OCI-LY1 (cell line): ENCODE data around the gene BAIAP2L1.

Source experiments
- H2AFZ ChIP-seq: fragments of 200-600 bp; sonication (generic), shearing (Covaris generic); 2 replicates; pipeline ENCODE4 v1.6.0; 2014; ENCODE audit warnings: antibody characterized with exemption, mild to moderate bottlenecking, low read length
- H3F3A ChIP-seq: fragments of 200-600 bp; sonication (generic), shearing (Covaris generic); 2 replicates; pipeline ENCODE4 v1.6.0; 2014; ENCODE audit warnings: mild to moderate bottlenecking, antibody characterized with exemption, low read length, moderate library complexity; ENCODE audit not compliant: insufficient read depth
- H3K27ac ChIP-seq: fragments of 200-600 bp; sonication (generic); 2 replicates; pipeline ENCODE4 v1.5.1; 2014; ENCODE audit warnings: low read length, mixed run types, mild to moderate bottlenecking, low read depth; ENCODE audit not compliant: poor library complexity, severe bottlenecking
- H3K27me3 ChIP-seq: fragments of 200-600 bp; sonication (generic); 2 replicates; pipeline ENCODE4 v1.6.0; 2014; ENCODE audit warnings: antibody characterized with exemption, mild to moderate bottlenecking, low read length, moderate library complexity; ENCODE audit not compliant: insufficient read depth
- H3K36me3 ChIP-seq: fragments of 200-600 bp; sonication (generic); 2 replicates; pipeline ENCODE4 v1.6.1; 2014; ENCODE audit warnings: mild to moderate bottlenecking, antibody characterized with exemption, low read length, moderate library complexity, mixed read lengths; ENCODE audit not compliant: insufficient read depth
- H3K4me1 ChIP-seq: fragments of 200-600 bp; sonication (generic); 2 replicates; pipeline ENCODE4 v1.5.1; 2014; ENCODE audit warnings: mild to moderate bottlenecking, low read length, moderate library complexity; ENCODE audit not compliant: insufficient read depth, severe bottlenecking
- H3K4me2 ChIP-seq: fragments of 200-600 bp; sonication (generic), shearing (Covaris generic); 2 replicates; pipeline ENCODE4 v1.6.1; 2014; ENCODE audit warnings: low read length
- H3K4me3 ChIP-seq: fragments of 200-600 bp; sonication (generic); 2 replicates; pipeline ENCODE4 v1.5.1; 2014; ENCODE audit warnings: low read length, low read depth, mild to moderate bottlenecking, mixed read lengths; ENCODE audit not compliant: poor library complexity, severe bottlenecking
- H3K79me2 ChIP-seq: fragments of 200-600 bp; shearing (Covaris generic); 2 replicates; pipeline ENCODE4 v1.6.1; 2016; ENCODE audit warnings: mixed run types, low read length, mixed read lengths; ENCODE audit not compliant: insufficient read depth
- H3K9ac ChIP-seq: fragments of 200-600 bp; sonication (generic), shearing (Covaris generic); 2 replicates; pipeline ENCODE4 v1.6.1; 2014; ENCODE audit warnings: mild to moderate bottlenecking, low read length, mixed read lengths
- H3K9me2 ChIP-seq: fragments of 200-600 bp; sonication (generic), shearing (Covaris generic); 2 replicates; pipeline ENCODE4 v1.6.1; 2014; ENCODE audit warnings: low read depth, mild to moderate bottlenecking, low read length, mixed read lengths
- H3K9me3 ChIP-seq: fragments of 200-600 bp; shearing (Covaris generic); 2 replicates; pipeline ENCODE4 v1.6.1; 2014; ENCODE audit warnings: low read length, mixed read lengths
- H4K20me1 ChIP-seq: fragments of 200-600 bp; sonication (generic), shearing (Covaris generic); 2 replicates; pipeline ENCODE4 v1.6.0; 2016; ENCODE audit warnings: mild to moderate bottlenecking, low read length; ENCODE audit not compliant: insufficient read depth
- EZH2 ChIP-seq: fragments of 200-600 bp; sonication (generic), shearing (Covaris generic); IDR thresholded peaks from 2 replicates; pipeline ENCODE4 v1.8.0; 2017; ENCODE audit warnings: borderline replicate concordance, mixed run types, mild to moderate bottlenecking, antibody characterized with exemption, low read length, moderate library complexity, mixed read lengths
- TF ChIP-seq, protein P1 (sequence below): fragments of 200-600 bp; sonication (generic), shearing (Covaris generic); IDR thresholded peaks from 2 replicates; pipeline ENCODE4 v1.5.1; 2017; ENCODE audit warnings: mild to moderate bottlenecking, antibody characterized with exemption, low read length, moderate library complexity, mixed read lengths

The BAIAP2L1 gene

DNA sequence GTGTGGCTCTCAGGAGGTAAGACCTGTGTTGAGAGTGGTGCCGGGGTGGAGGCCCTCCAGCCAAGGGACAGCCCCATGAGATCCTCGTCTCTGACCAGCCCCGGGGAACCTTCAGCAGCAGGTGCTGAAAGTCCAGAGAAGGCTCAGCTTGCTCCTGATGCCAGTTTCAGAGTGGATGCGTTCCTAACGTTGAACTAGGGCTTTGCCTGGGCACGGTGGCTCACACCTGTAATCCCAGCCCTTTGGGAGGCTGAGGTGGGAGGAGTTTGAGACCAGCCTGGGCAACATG, 45.7 kb downstream of the BAIAP2L1 start:
- Histone ChIP-seq H3K9me3 (no peaks in the 10 kb centered on the region), H3K36me3 (no peaks in the 10 kb centered on the region), H3K4me2 (no peak overlapping the region), H3K4me1 (no peaks in the 10 kb centered on the region), H3F3A (no peaks in the 10 kb centered on the region), H3K4me3 (no peak overlapping the region), H3K9ac (no peak overlapping the region), H3K9me2 (no peaks in the 10 kb centered on the region), H3K79me2 (no peaks in the 10 kb centered on the region), H3K27me3 (peaks cover 3% of the 10 kb centered on the region; the same call in 1 of the 2 replicates), H2AFZ (no peak overlapping the region), H3K27ac (no peak overlapping the region), H4K20me1 (no peaks in the 10 kb centered on the region)
- TF ChIP-seq, protein P1, sequence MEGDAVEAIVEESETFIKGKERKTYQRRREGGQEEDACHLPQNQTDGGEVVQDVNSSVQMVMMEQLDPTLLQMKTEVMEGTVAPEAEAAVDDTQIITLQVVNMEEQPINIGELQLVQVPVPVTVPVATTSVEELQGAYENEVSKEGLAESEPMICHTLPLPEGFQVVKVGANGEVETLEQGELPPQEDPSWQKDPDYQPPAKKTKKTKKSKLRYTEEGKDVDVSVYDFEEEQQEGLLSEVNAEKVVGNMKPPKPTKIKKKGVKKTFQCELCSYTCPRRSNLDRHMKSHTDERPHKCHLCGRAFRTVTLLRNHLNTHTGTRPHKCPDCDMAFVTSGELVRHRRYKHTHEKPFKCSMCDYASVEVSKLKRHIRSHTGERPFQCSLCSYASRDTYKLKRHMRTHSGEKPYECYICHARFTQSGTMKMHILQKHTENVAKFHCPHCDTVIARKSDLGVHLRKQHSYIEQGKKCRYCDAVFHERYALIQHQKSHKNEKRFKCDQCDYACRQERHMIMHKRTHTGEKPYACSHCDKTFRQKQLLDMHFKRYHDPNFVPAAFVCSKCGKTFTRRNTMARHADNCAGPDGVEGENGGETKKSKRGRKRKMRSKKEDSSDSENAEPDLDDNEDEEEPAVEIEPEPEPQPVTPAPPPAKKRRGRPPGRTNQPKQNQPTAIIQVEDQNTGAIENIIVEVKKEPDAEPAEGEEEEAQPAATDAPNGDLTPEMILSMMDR = no peak
- TF ChIP-seq EZH2 = no peak

DNA sequence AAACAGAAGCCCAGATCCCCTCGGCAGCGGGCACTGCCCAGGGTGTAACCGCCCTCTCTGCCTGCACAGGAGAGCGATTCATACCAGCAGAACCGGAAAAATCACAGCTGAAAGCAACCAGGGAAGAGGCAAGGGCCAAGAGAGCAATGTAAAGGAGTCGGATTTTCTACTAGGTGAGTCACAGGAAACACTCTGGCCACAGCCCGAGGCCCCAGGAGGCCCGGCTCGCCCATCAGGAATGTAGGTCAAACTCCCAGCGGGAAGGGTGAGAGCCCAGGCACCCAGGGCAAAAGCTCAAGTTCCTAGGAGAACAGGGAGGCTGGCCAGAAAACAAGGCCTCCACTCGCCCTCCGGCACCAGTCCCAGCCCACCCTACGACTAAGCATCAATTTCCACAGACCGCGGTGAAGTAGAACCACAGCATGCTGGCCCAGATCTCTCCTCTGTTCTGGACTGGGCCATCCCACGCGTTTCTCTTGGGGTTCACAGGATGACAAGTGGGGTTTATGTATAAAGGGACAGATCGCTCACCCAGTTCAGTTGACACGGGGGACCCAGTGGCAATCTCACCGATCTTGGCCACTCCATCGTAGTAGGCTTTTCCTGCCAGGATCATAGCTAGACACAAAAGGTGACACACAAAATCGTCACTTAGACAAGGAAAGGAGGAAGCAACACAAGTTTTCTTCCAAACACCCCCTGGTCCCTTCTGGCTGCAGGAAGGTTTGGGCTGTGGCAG, 46.2 kb downstream of the BAIAP2L1 start:
- no peaks in the 10 kb centered on the region for H3K9me2 ChIP-seq
- no peaks in the 10 kb centered on the region for H4K20me1 ChIP-seq
- TF ChIP-seq, protein P1 = no peak
- no peak for TF ChIP-seq EZH2
- H3K4me3 ChIP-seq = no peak overlapping the region
- H2AFZ ChIP-seq = no peak overlapping the region
- H3K27me3 ChIP-seq = peaks cover 3% of the 10 kb centered on the region; the same call in 1 of the 2 replicates
- H3K9me3 ChIP-seq = no peaks in the 10 kb centered on the region
- H3K36me3 ChIP-seq = no peaks in the 10 kb centered on the region
- no peak overlapping the region for H3K27ac ChIP-seq
- H3K79me2 ChIP-seq = no peaks in the 10 kb centered on the region
- no peak overlapping the region for H3K4me2 ChIP-seq
- no peak overlapping the region for H3K9ac ChIP-seq
- H3F3A ChIP-seq = no peaks in the 10 kb centered on the region
- no peaks in the 10 kb centered on the region for H3K4me1 ChIP-seq

DNA sequence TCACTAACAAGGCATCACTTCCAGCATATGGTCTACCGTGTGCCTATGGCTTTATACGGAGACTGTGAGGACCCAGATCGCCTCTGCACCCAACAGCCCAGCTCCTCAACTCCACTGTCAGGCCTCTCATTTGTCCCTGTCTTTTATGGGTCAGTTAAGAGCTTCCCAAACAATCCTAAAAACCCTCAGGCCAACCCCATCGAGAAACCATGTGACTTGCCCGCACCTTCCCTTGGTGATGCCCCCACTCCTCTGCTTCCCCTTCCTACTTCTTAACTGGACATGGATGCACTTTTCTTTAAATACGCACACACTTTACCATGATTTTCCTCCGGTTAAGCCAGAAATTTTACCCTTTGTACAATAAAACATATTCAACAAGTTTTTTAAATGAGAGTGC, 46.8 kb downstream of the BAIAP2L1 start:
- Histone ChIP-seq H2AFZ (no peak overlapping the region), H3F3A (no peaks in the 10 kb centered on the region), H3K9ac (no peak overlapping the region), H4K20me1 (no peaks in the 10 kb centered on the region), H3K4me2 (no peak overlapping the region), H3K4me3 (no peak overlapping the region), H3K9me2 (no peaks in the 10 kb centered on the region), H3K79me2 (no peaks in the 10 kb centered on the region), H3K36me3 (no peaks in the 10 kb centered on the region), H3K27me3 (peaks cover 3% of the 10 kb centered on the region; the same call in 1 of the 2 replicates), H3K9me3 (no peaks in the 10 kb centered on the region), H3K27ac (no peak overlapping the region), H3K4me1 (no peaks in the 10 kb centered on the region)
- TF ChIP-seq, protein P1 = no peak
- TF ChIP-seq EZH2 = no peak
